Upper lobe of left lung (tissue), 6 donors: ENCODE data around the gene TMEM192. TPM values are rescaled to one million over a fixed set of nuclear protein-coding genes. Genes with fewer than 3 reads are reported as not detected.

ENCODE experiments used
- ATAC-seq, 2 donors: fragments of 200-7000 bp; cut with Tn5 transposase; one replicate each; pipeline ENCODE4 v1.9.1; 2022; ENCODE audit warnings: mild to moderate bottlenecking in 2 of 2, moderate library complexity in 2 of 2; ENCODE audit not compliant: low FRiP score in 2 of 2
- DNase-seq, 2 donors: peaks; one replicate each; pipeline ENCODE4 v3.0.0-alpha.2; 2019 to 2020
- H3K27ac ChIP-seq, 4 donors: fragments of 200-600 bp; sonication (generic); one replicate each; pipeline ENCODE4 v1.5.1; 2016 to 2019
- H3K27me3 ChIP-seq, 4 donors: fragments of 200-600 bp; sonication (generic); one replicate each; pipeline ENCODE4 v1.5.1; 2017 to 2019
- H3K36me3 ChIP-seq, 4 donors: fragments of 200-600 bp; sonication (generic); one replicate each; pipeline ENCODE4 v1.5.1; 2016 to 2019
- H3K4me1 ChIP-seq, 4 donors: fragments of 200-600 bp; sonication (generic); one replicate each; pipeline ENCODE4 v1.5.1; 2018 to 2019
- H3K4me3 ChIP-seq, 4 donors: fragments of 200-600 bp; sonication (generic); one replicate each; pipeline ENCODE4 v1.5.1; 2017 to 2019; ENCODE audit warnings: mild to moderate bottlenecking in 2 of 4, moderate library complexity in 1 of 4
- H3K9me3 ChIP-seq, 4 donors: fragments of 200-600 bp; sonication (generic); one replicate each; pipeline ENCODE4 v1.5.1; 2018 to 2019
- EP300 ChIP-seq, 4 donors: sonication (generic); formaldehyde crosslinking; IDR thresholded peaks; one replicate each; pipeline ENCODE4 v1.5.1; 2017; ENCODE audit warnings: antibody characterized with exemption in 4 of 4, control low read depth in 2 of 4
- POLR2A ChIP-seq, 4 donors: fragments of 450-650 bp; IDR thresholded peaks; one replicate each; pipeline ENCODE4 v1.5.1; 2016 to 2017; ENCODE audit warnings: antibody characterized with exemption in 4 of 4, mild to moderate bottlenecking in 2 of 4
- POLR2AphosphoS5 ChIP-seq, 2 donors: sonication (generic); formaldehyde crosslinking; IDR thresholded peaks; one replicate each; pipeline ENCODE4 v1.5.1; 2017; ENCODE audit warnings: antibody characterized with exemption in 2 of 2
- WGBS, 2 donors: methylation state at CpG; one replicate each; pipeline ENCODE4 v1.1.5; 2017 to 2018; 5-methylcytosine and 5-hydroxymethylcytosine counted together
- total RNA-seq, 6 donors: library from RNA; depleted of rRNA in 4 of 6; stranded (reverse); fragments of >200 nt in 4 of 6; gene quantifications; one replicate each; pipeline versions ENCODE4 v1.1.0 to v1.2.1, GENCODE V29; 2016 to 2021
- TF ChIP-seq, protein P1 (sequence below), 6 experiments: fragments of 450-650 bp in 4 of 6; fragments of 200-600 bp in 2 of 6; sonication (generic) in 2 of 6; IDR thresholded peaks; one replicate each; pipeline ENCODE4 v1.5.1; 2016 to 2019; ENCODE audit warnings: antibody characterized with exemption in 6 of 6
- donor health status: DM: no; HTN: no; CAD: no; lungs with moderate emphysema.
- donor health status: DM: no; HTN: yes; CAD: no; lungs with severe emphysema.

TMEM192 gene
- total RNA-seq, 6 donors from 2014 or later, result 6.2 to 20.7 (median 14.9) TPM

DNA sequence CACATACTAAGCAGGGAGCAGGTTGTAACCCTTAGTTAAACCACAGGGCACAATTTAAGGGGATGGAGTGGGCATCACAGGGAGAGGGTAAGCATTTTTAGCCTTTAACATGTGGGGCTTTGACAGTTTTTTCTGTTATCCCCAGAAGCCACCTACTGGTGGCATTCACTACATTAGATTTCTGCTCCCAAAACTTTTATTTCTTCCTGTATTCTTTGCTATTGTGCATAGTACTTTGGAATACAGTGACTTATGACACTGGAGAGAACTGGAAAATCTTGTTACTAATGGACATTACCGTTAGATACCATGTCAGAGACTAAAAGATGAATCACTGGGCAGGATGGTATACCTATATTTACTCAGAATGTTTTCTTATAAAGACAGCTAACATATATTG lies 51.7 kb downstream of the TMEM192 start:
- H3K36me3 ChIP-seq, result no peaks in the 10 kb centered on the region
- DNase-seq (no peak), ATAC-seq (no peak)
- H3K27ac ChIP-seq, result no peak overlapping the region
- H3K4me1 ChIP-seq, result no peaks in the 10 kb centered on the region
- H3K27me3 ChIP-seq, result no peaks in the 10 kb centered on the region
- no peaks in the 10 kb centered on the region for H3K9me3 ChIP-seq
- no peak overlapping the region for H3K4me3 ChIP-seq
- TF ChIP-seq, protein P1, sequence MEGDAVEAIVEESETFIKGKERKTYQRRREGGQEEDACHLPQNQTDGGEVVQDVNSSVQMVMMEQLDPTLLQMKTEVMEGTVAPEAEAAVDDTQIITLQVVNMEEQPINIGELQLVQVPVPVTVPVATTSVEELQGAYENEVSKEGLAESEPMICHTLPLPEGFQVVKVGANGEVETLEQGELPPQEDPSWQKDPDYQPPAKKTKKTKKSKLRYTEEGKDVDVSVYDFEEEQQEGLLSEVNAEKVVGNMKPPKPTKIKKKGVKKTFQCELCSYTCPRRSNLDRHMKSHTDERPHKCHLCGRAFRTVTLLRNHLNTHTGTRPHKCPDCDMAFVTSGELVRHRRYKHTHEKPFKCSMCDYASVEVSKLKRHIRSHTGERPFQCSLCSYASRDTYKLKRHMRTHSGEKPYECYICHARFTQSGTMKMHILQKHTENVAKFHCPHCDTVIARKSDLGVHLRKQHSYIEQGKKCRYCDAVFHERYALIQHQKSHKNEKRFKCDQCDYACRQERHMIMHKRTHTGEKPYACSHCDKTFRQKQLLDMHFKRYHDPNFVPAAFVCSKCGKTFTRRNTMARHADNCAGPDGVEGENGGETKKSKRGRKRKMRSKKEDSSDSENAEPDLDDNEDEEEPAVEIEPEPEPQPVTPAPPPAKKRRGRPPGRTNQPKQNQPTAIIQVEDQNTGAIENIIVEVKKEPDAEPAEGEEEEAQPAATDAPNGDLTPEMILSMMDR (IDR thresholded peaks at IDR 0.05), result no peak
- no peak for TF ChIP-seq POLR2A (IDR thresholded peaks at IDR 0.05)
- no peak for TF ChIP-seq POLR2AphosphoS5 (IDR thresholded peaks at IDR 0.05)
- no peak for TF ChIP-seq EP300 (IDR thresholded peaks at IDR 0.05)
- 73 to 74% methylated on average over 1 of the region's 1 CpG for WGBS, 2 donors

DNA sequence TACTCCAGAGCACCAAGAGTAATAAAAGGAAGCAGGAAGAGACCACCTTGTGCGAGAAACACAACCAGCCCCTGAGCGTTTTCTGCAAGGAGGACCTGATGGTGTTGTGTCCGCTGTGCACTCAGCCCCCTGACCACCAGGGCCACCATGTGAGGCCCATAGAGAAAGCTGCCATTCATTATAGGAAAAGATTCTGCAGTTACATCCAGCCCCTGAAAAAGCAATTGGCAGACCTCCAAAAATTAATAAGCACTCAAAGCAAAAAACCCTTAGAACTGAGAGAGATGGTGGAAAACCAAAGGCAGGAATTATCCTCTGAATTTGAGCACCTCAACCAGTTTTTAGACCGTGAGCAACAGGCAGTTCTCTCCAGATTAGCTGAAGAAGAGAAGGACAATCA lies 53.3 kb downstream of the TMEM192 start:
- Histone ChIP-seq H3K4me3 (no peak overlapping the region), H3K27ac (no peak overlapping the region), H3K36me3 (no peaks in the 10 kb centered on the region), H3K9me3 (no peaks in the 10 kb centered on the region), H3K4me1 (no peaks in the 10 kb centered on the region), H3K27me3 (no peaks in the 10 kb centered on the region)
- ATAC-seq (no peak), DNase-seq (no peak)
- TF ChIP-seq, protein P1 (IDR thresholded peaks at IDR 0.05), result no peak
- TF ChIP-seq POLR2AphosphoS5 (IDR thresholded peaks at IDR 0.05), result no peak
- TF ChIP-seq EP300 (IDR thresholded peaks at IDR 0.05), result no peak
- WGBS, 2 donors, result 74 to 78% methylated on average over 4 of the region's 4 CpGs

DNA sequence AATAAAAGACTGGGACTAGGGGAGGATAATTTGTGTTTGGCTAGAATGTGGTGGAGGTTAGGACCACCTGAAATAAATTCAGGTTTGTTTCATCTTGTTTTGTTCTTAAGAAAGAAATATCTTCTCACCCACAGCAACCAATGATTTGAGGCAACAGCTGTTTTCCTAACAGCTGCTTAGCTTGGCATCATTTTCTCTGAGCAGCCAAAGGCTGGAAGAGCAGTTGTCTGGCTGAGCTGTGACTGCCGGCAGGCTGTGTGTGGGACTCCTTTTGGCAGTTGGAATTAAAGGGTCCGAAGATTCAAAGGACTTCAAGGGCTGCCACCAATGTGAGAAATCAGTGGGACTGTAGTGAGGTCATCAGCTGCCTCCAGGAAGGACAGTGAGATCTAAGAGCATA lies 54.0 kb downstream of the TMEM192 start:
- DNase-seq (no peak), ATAC-seq (no peak)
- Histone ChIP-seq H3K4me1 (no peaks in the 10 kb centered on the region), H3K27me3 (no peaks in the 10 kb centered on the region), H3K9me3 (no peaks in the 10 kb centered on the region), H3K36me3 (no peaks in the 10 kb centered on the region), H3K27ac (no peak overlapping the region), H3K4me3 (no peak overlapping the region)
- TF ChIP-seq, protein P1 (IDR thresholded peaks at IDR 0.05), result no peak
- 67 to 80% methylated on average over 1 to 2 of the region's 2 CpGs for WGBS, 2 donors

DNA sequence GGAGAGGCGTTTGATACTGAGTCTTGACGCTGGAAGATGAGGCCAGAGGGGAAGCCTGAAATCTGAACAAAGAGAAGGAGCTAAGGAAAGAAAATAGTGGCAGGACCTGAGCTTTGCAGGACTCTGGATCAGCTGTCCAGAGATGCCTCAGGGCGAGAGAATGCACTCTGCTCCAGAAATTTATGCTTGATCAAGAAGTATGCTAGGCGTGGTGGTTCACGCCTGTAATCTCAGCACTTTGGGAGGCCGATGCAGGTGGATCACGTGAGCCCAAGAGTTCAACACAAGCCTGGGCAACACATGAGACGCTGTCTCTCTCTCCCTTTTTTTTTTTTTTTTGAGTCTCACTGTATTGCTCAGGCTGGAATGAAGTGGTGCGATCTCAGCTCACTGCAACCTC lies 57.1 kb downstream of the TMEM192 start:
- Histone ChIP-seq H3K27me3 (no peaks in the 10 kb centered on the region), H3K4me3 (no peak overlapping the region), H3K4me1 (no peaks in the 10 kb centered on the region), H3K9me3 (no peaks in the 10 kb centered on the region), H3K36me3 (no peaks in the 10 kb centered on the region), H3K27ac (no peak overlapping the region)
- WGBS, 2 donors, result 92 to 94% methylated on average over 9 of the region's 9 CpGs
- ATAC-seq, result no peak
- no peak for DNase-seq
- TF ChIP-seq, protein P1 (IDR thresholded peaks at IDR 0.05), result no peak
- TF ChIP-seq POLR2AphosphoS5 (IDR thresholded peaks at IDR 0.05) (no peak), EP300 (IDR thresholded peaks at IDR 0.05) (no peak), POLR2A (IDR thresholded peaks at IDR 0.05) (no peak)

DNA sequence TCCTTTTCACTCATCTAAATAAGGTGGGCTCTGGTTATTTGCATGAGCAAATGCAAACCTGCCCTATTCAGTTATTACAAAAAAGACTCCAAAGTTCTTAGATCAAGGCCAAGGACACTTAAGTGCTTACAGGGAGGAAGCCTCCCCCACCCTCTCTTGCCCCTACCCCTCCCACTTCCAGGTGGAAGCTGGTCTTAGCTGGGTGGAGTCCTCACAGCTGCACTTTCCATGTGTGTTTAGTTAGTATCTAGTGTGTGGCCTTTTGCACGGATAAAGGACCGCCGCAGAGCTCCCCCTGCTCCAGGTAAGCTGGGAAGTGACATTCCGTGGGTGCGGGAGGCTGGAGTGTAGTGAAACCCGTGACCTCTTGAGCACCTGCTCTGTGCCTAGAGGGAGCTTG lies 59.0 kb downstream of the TMEM192 start, which contains the start of gene TRIM75:
Gene TRIM75 (plus strand): TSS at position 222 of the 400 bp plus-strand sequence. CDS start 5,282 bp downstream, outside the sequence.
- no peak within 1 kb of the TSS for H3K27ac ChIP-seq
- TF ChIP-seq POLR2AphosphoS5 (IDR thresholded peaks at IDR 0.05), result no peak
- TF ChIP-seq EP300 (IDR thresholded peaks at IDR 0.05), result no peak
- TF ChIP-seq POLR2A (IDR thresholded peaks at IDR 0.05), result no peak
- TF ChIP-seq, protein P1 (IDR thresholded peaks at IDR 0.05), result no peak
- no peaks in the 10 kb centered on the region for H3K36me3 ChIP-seq
- DNase-seq, result no peak
- H3K9me3 ChIP-seq, result no peaks in the 10 kb centered on the region
- no peaks in the 10 kb centered on the region for H3K27me3 ChIP-seq
- H3K4me1 ChIP-seq, result no peaks in the 10 kb centered on the region
- no peak for ATAC-seq
- 62 to 73% methylated on average over 6 of the region's 6 CpGs for WGBS, 2 donors
- H3K4me3 ChIP-seq, result no peak within 1 kb of the TSS
